SH-SY5Y (cell line): Measurements from ENCODE around the gene RBM15.

ENCODE experiments used
- GATA2 ChIP-seq: IDR thresholded peaks from 2 replicates; pipeline ENCODE4 v1.6.1; 2011; ENCODE audit warnings: mild to moderate bottlenecking, low read depth, low read length
- GATA3 ChIP-seq: IDR thresholded peaks from 2 replicates; pipeline ENCODE4 v1.6.1; 2011; ENCODE audit warnings: low read depth, mild to moderate bottlenecking, low read length, moderate library complexity

Gene RBM15

GRCh38 chr1:110390692-110391245 lies 51.6 kb downstream of the RBM15 start, which contains the start of gene SLC16A4:
TSS of gene SLC16A4 (minus strand) at chr1:110391026. CDS start at chr1:110389323, 1,703 bp downstream.
- TF ChIP-seq GATA2 = no peak
- no peak for TF ChIP-seq GATA3

GRCh38 chr1:110393286-110393685 lies 54.1 kb downstream of the RBM15 start:
- TF ChIP-seq GATA2 (no peak), GATA3 (no peak)

- TF ChIP-seq GATA3 = no peak
- TF ChIP-seq GATA2 = no peak
These were observed 54.7 kb downstream of the RBM15 start for GRCh38 chr1:110393691-110394492.

GRCh38 chr1:110394493-110394820 lies 55.3 kb downstream of the RBM15 start:
- TF ChIP-seq GATA3 = no peak
- TF ChIP-seq GATA2 = no peak
